Nephron progenitor cell (in vitro differentiated cells): ENCODE measurements around the gene SETD3.

Experiments used
- DNase-seq: peaks from one replicate; pipeline ENCODE4 v3.0.0; 2021
- H3K27ac Mint-ChIP-seq: 2 replicates; pipeline ENCODE4 v1.8.0; 2021; ENCODE audit warnings: mild to moderate bottlenecking, moderate library complexity, mixed read lengths
- H3K27me3 Mint-ChIP-seq: 2 replicates; pipeline ENCODE4 v1.8.0; 2021; ENCODE audit warnings: mild to moderate bottlenecking, low read depth, mixed read lengths; ENCODE audit not compliant: poor library complexity
- H3K36me3 Mint-ChIP-seq: 2 replicates; pipeline ENCODE4 v1.8.0; 2021; ENCODE audit warnings: low read depth, mixed read lengths
- H3K4me1 Mint-ChIP-seq: 2 replicates; pipeline ENCODE4 v1.8.0; 2021; ENCODE audit warnings: mixed read lengths
- H3K4me3 Mint-ChIP-seq: 2 replicates; pipeline ENCODE4 v1.8.0; 2021; ENCODE audit warnings: mild to moderate bottlenecking, moderate library complexity, mixed read lengths
- H3K9me3 Mint-ChIP-seq: 2 replicates; pipeline ENCODE4 v1.8.0; 2021; ENCODE audit warnings: mild to moderate bottlenecking, moderate library complexity, mixed read lengths
- TF ChIP-seq, protein P1 (sequence below): fragments of 200-600 bp; sonication (generic); IDR thresholded peaks from 2 replicates; pipeline ENCODE4 v1.5.0; 2021; ENCODE audit warnings: antibody characterized with exemption

The SETD3 gene

GRCh38 chr14:99506276-99506675 is 25.6 kb upstream of the SETD3 start:
- Mint-ChIP-seq H3K27ac (peak overlapping the region; percentile 19), H3K9me3 (no peaks in the 10 kb centered on the region), H3K27me3 (peaks cover 5% of the 10 kb centered on the region), H3K4me3 (no peak overlapping the region), H3K36me3 (peaks cover 62% of the 10 kb centered on the region), H3K4me1 (peaks cover 12% of the 10 kb centered on the region)
- no peak for DNase-seq
- TF ChIP-seq, protein P1, sequence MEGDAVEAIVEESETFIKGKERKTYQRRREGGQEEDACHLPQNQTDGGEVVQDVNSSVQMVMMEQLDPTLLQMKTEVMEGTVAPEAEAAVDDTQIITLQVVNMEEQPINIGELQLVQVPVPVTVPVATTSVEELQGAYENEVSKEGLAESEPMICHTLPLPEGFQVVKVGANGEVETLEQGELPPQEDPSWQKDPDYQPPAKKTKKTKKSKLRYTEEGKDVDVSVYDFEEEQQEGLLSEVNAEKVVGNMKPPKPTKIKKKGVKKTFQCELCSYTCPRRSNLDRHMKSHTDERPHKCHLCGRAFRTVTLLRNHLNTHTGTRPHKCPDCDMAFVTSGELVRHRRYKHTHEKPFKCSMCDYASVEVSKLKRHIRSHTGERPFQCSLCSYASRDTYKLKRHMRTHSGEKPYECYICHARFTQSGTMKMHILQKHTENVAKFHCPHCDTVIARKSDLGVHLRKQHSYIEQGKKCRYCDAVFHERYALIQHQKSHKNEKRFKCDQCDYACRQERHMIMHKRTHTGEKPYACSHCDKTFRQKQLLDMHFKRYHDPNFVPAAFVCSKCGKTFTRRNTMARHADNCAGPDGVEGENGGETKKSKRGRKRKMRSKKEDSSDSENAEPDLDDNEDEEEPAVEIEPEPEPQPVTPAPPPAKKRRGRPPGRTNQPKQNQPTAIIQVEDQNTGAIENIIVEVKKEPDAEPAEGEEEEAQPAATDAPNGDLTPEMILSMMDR, result no peak

- Mint-ChIP-seq H3K27ac (peak overlapping the region; percentile 0), H3K36me3 (peaks cover 72% of the 10 kb centered on the region), H3K27me3 (peaks cover 5% of the 10 kb centered on the region), H3K4me3 (no peak overlapping the region), H3K9me3 (no peaks in the 10 kb centered on the region), H3K4me1 (peaks cover 12% of the 10 kb centered on the region)
- no peak for DNase-seq
- TF ChIP-seq, protein P1, result no peak
Observed at GRCh38 chr14:99505089-99505488, 24.4 kb upstream of the SETD3 start.

- peaks cover 5% of the 10 kb centered on the region for H3K27me3 Mint-ChIP-seq
- no peak for DNase-seq
- TF ChIP-seq, protein P1, result no peak
- H3K4me3 Mint-ChIP-seq, result no peak overlapping the region
- no peaks in the 10 kb centered on the region for H3K9me3 Mint-ChIP-seq
- no peak overlapping the region for H3K27ac Mint-ChIP-seq
- H3K36me3 Mint-ChIP-seq, result peaks cover 77% of the 10 kb centered on the region
- H3K4me1 Mint-ChIP-seq, result peaks cover 4% of the 10 kb centered on the region
Observed at GRCh38 chr14:99503848-99504453, 23.3 kb upstream of the SETD3 start.

DNA sequence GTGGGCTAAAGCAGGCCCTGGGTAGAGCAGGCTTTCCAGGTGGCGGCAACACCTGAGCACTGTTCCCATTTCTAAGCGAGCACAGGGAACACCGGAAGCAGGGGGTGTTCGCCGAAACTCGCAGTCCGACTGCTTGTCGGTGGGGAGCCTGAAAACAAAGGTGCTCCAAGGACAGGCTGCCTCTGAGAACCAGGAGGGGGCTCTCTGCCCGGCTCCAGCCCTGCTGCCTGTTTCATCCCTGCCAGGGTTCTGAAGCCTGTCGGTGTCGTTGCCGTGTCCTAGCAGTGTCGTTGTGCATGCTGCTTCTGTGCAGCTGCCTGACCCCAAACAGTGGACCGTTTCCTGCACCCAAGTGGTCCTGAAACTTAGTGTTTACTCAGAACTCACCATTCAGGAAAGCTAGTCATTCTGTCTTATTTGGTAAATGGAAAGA is 22.3 kb upstream of the SETD3 start:
- peaks cover 72% of the 10 kb centered on the region for H3K36me3 Mint-ChIP-seq
- no peak overlapping the region for H3K27ac Mint-ChIP-seq
- H3K27me3 Mint-ChIP-seq, result peaks cover 5% of the 10 kb centered on the region
- H3K4me1 Mint-ChIP-seq, result no peaks in the 10 kb centered on the region
- no peaks in the 10 kb centered on the region for H3K9me3 Mint-ChIP-seq
- no peak for DNase-seq
- no peak overlapping the region for H3K4me3 Mint-ChIP-seq
- TF ChIP-seq, protein P1, result no peak

GRCh38 chr14:99497894-99498293 is 17.2 kb upstream of the SETD3 start:
- Mint-ChIP-seq H3K27ac (no peak overlapping the region), H3K4me3 (no peak overlapping the region), H3K36me3 (peaks cover 65% of the 10 kb centered on the region), H3K27me3 (no peaks in the 10 kb centered on the region), H3K4me1 (no peaks in the 10 kb centered on the region), H3K9me3 (no peaks in the 10 kb centered on the region)
- TF ChIP-seq, protein P1, result no peak
- no peak for DNase-seq

DNA sequence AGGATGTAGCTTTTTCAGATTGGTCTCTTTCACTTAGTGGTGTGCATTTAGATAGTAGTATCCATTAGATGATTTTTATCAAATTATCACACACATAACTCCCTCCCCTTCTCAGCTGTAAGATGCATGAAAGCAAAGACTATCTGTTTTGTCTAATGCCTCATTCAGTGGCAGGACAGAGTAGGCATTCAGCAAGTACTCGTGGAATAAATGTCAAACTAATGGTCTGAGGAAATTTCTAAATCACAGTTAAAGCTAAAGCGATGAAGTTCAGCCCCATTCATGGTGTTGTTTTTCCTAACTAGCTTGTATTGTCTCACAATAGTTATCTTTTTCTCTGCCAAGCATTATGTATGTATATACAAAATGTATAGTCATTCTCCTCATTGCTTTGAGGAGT is 16.7 kb upstream of the SETD3 start:
- TF ChIP-seq, protein P1, result no peak
- no peaks in the 10 kb centered on the region for H3K27me3 Mint-ChIP-seq
- peaks cover 62% of the 10 kb centered on the region for H3K36me3 Mint-ChIP-seq
- no peaks in the 10 kb centered on the region for H3K9me3 Mint-ChIP-seq
- H3K27ac Mint-ChIP-seq, result no peak overlapping the region
- no peaks in the 10 kb centered on the region for H3K4me1 Mint-ChIP-seq
- no peak overlapping the region for H3K4me3 Mint-ChIP-seq
- DNase-seq, result no peak
